ENCODE data around the gene OPTN. TPM values are rescaled to one million over a fixed set of nuclear protein-coding genes. Genes with fewer than 3 reads are reported as not detected.

OPTN gene
- total RNA-seq, 4 donors from 2014 or later = 62.1 to 81.5 (median 73.7) TPM

DNA sequence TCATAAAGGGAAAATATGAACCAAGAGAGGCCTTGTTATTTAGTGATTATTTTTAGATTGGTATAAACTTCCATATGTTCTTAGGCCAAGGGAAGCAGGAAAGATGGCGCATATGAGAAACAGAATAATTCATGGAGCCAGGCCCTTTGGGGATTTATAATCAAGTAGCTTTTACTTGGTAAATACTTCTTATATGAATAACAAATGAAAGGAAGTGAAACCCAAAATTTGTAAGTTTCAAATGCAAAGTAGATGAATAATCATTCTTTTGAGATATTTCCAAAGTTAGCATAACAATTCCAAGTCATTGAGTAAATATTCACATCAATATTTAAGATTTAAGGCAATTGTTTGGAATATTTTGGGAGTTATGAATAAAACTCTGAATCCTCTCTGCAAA is 13.9 kb upstream of the OPTN start:
- no peaks in the 10 kb centered on the region for H3K27me3 ChIP-seq
- no peaks in the 10 kb centered on the region for H3K36me3 ChIP-seq
- no peak overlapping the region for H3K4me3 ChIP-seq
- WGBS, 2 donors = 95 to 98% methylated on average over 1 of the region's 1 CpG
- peaks cover 0 to 10% (median 2%) of the 10 kb centered on the region in 4 donors for H3K4me1 ChIP-seq
- TF ChIP-seq EP300 (IDR thresholded peaks at IDR 0.05) (no peak), POLR2A (IDR thresholded peaks at IDR 0.05) (no peak)
- TF ChIP-seq, protein P1, sequence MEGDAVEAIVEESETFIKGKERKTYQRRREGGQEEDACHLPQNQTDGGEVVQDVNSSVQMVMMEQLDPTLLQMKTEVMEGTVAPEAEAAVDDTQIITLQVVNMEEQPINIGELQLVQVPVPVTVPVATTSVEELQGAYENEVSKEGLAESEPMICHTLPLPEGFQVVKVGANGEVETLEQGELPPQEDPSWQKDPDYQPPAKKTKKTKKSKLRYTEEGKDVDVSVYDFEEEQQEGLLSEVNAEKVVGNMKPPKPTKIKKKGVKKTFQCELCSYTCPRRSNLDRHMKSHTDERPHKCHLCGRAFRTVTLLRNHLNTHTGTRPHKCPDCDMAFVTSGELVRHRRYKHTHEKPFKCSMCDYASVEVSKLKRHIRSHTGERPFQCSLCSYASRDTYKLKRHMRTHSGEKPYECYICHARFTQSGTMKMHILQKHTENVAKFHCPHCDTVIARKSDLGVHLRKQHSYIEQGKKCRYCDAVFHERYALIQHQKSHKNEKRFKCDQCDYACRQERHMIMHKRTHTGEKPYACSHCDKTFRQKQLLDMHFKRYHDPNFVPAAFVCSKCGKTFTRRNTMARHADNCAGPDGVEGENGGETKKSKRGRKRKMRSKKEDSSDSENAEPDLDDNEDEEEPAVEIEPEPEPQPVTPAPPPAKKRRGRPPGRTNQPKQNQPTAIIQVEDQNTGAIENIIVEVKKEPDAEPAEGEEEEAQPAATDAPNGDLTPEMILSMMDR (IDR thresholded peaks at IDR 0.05) = no peak
- no peak for DNase-seq (ENCODE audit: low spot score in 2 of 2)
- peaks cover 0 to 39% (median 8%) of the 10 kb centered on the region in 4 donors for H3K9me3 ChIP-seq
- H3K27ac ChIP-seq = no peak overlapping the region

DNA sequence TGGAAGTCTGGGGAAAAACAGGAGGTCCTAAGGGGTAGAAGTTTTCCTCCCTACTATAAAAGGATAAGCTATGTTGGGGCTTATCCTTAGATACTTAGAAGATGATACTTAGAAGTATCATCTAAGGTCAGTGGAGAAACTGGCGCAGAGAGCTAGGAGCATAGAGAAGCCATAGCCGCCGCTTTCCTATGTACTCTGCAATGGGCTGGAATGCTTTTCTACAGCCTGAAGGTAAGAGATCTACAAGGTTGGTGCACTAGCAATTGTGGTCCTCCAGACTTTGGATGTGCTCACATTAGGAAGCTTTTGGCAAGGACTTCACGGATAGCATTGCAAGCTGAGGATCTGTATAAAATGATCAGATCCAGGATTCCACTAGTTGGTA is 12.4 kb upstream of the OPTN start:
- no peak for DNase-seq (ENCODE audit: low spot score in 2 of 2)
- H3K36me3 ChIP-seq = no peaks in the 10 kb centered on the region
- no peaks in the 10 kb centered on the region for H3K27me3 ChIP-seq
- peaks cover 0 to 24% (median 2%) of the 10 kb centered on the region in 4 donors for H3K4me1 ChIP-seq
- 92 to 99% methylated on average over 4 of the region's 4 CpGs for WGBS, 2 donors
- H3K27ac ChIP-seq = peak overlapping the region in 1 of 4 donors; percentile 4
- H3K9me3 ChIP-seq = peaks cover 0 to 26% (median 8%) of the 10 kb centered on the region in 4 donors
- no peak overlapping the region for H3K4me3 ChIP-seq
- TF ChIP-seq EP300 (IDR thresholded peaks at IDR 0.05) (no peak), POLR2A (IDR thresholded peaks at IDR 0.05) (no peak)
- TF ChIP-seq, protein P1 (IDR thresholded peaks at IDR 0.05) = no peak

DNA sequence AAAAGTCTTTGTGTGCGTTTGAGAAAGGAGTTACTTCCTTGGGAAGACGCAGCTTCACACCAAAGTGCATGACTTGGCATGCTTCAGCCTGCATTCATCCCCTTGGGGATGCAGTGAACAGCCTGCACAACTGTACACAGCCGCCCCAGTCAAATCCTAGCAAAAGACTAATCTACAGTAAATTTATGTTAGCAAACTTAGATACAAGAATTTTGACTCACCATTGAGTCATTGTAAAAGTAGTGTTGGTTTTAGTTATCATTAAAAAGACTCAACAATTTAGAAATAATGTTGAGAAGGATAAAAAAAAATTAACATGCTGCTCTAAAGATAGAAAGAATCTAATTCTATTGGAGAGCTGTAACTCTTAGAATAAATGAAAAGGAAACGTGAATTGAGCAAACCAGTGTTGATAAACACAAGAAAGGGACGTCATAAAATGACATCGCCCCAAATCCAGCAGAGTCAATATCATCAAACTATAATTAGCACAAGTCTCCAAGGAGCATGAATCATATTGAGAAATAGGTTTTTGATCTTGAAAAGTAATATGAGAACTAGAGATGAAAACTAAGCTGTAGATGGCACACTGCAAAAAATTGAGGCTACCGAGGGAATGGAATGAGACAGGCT is 11.9 kb upstream of the OPTN start:
- H3K9me3 ChIP-seq = peaks cover 0 to 20% (median 6%) of the 10 kb centered on the region in 4 donors
- no peaks in the 10 kb centered on the region for H3K36me3 ChIP-seq
- peaks cover 0 to 26% (median 2%) of the 10 kb centered on the region in 4 donors for H3K4me1 ChIP-seq
- 49 to 60% methylated on average over 7 of the region's 7 CpGs for WGBS, 2 donors
- H3K27ac ChIP-seq = peak overlapping the region in 1 of 4 donors; percentile 4
- no peak overlapping the region for H3K4me3 ChIP-seq
- H3K27me3 ChIP-seq = no peaks in the 10 kb centered on the region
- TF ChIP-seq POLR2A (IDR thresholded peaks at IDR 0.05) (no peak), EP300 (IDR thresholded peaks at IDR 0.05) (peak; percentile 12 to 65)
- TF ChIP-seq, protein P1 (IDR thresholded peaks at IDR 0.05) = no peak
- peak in 1 of 2 donors; percentile 31 for DNase-seq (ENCODE audit: low spot score in 2 of 2)

DNA sequence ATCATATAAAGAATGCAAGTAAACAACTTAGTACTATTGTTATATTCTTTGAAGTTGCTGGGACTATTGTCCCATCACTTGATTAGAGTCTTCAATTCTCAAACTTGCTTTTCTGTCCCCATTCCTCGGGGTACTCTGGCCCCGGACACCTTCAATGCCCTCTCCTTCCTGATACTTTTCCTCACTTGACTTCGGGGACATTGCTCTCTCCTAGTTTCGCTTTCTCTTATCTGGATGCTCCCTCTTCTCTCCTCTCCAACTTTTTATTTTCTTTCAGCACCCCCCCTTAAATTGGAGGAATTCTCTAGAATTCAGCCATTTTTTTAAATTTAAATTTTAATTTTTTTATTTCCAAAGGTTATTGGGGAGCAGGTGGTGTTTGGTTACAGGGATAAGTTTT is 10.6 kb upstream of the OPTN start:
- WGBS, 2 donors = 81 to 82% methylated on average over 4 of the region's 4 CpGs

DNA sequence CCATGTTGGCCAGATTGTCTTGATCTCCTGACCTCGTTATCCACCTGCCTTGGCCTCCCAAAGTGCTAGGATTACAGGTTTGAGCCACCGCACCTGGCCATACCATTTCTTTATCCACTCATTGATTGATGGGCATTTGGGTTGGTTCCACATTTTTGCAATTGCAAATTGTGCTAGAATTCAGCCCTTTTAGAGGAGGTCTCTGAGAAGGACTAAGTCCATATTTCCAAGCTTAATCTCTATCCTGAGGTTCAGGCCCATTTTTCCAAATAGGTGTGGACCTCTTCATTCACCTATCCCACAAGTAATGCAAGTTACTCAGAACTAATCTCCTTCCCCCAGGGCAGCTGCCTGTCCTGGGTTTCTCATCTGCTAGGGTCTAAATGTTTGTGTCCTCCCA is 9.7 kb upstream of the OPTN start:
- WGBS, 2 donors = 89 to 100% methylated on average over 2 of the region's 2 CpGs
- DNase-seq (ENCODE audit: low spot score in 2 of 2) = no peak
- Histone ChIP-seq H3K4me3 (no peak overlapping the region), H3K27me3 (no peaks in the 10 kb centered on the region), H3K36me3 (no peaks in the 10 kb centered on the region), H3K27ac (no peak overlapping the region), H3K4me1 (peaks cover 0 to 26% (median 2%) of the 10 kb centered on the region in 4 donors), H3K9me3 (no peaks in the 10 kb centered on the region)
- TF ChIP-seq, protein P1 (IDR thresholded peaks at IDR 0.05) = no peak
- no peak for TF ChIP-seq EP300 (IDR thresholded peaks at IDR 0.05)

More for the DNA sequence above, 10.6 kb upstream of the OPTN start:
- H3K27ac ChIP-seq = no peak overlapping the region
- no peak for DNase-seq (ENCODE audit: low spot score in 2 of 2)
- TF ChIP-seq EP300 (IDR thresholded peaks at IDR 0.05) (no peak), POLR2A (IDR thresholded peaks at IDR 0.05) (no peak)
- TF ChIP-seq, protein P1 (IDR thresholded peaks at IDR 0.05) = no peak
- H3K36me3 ChIP-seq = no peaks in the 10 kb centered on the region
- no peak overlapping the region for H3K4me3 ChIP-seq
- peaks cover 0 to 8% (median 0%) of the 10 kb centered on the region in 4 donors for H3K9me3 ChIP-seq
- peaks cover 0 to 26% (median 2%) of the 10 kb centered on the region in 4 donors for H3K4me1 ChIP-seq
- no peaks in the 10 kb centered on the region for H3K27me3 ChIP-seq
